GOT3 (cell line): Measurements from ENCODE around the gene MYH6.

Source experiments
- DNase-seq: peaks from one replicate; lab custom pipeline; 2025; ENCODE audit warnings: mixed read lengths; lab: John Stamatoyannopoulos, UW

MYH6 gene

GRCh38 chr14:23377573-23378563 lies 30.2 kb downstream of the MYH6 start:
- no peak for DNase-seq

GRCh38 chr14:23377198-23377550 lies 30.9 kb downstream of the MYH6 start:
- no peak for DNase-seq

- no peak for DNase-seq
Observed at GRCh38 chr14:23376482-23377197, 31.4 kb downstream of the MYH6 start, which contains the start of gene CMTM5. Gene CMTM5, plus strand, starts transcription at chr14:23377046. Its CDS starts 206 bp downstream, at chr14:23377252.

GRCh38 chr14:23375527-23376251 lies 32.4 kb downstream of the MYH6 start:
- no peak for DNase-seq

- no peak for DNase-seq
Observed at GRCh38 chr14:23373041-23373440, 35.0 kb downstream of the MYH6 start.

- no peak for DNase-seq
Observed at GRCh38 chr14:23372509-23372908, 35.6 kb downstream of the MYH6 start, which contains the start of gene IL25. Gene IL25, plus strand, starts transcription at chr14:23372809.

- no peak for DNase-seq
Observed at GRCh38 chr14:23371865-23372264, 36.2 kb downstream of the MYH6 start.

- DNase-seq, result no peak
Observed at GRCh38 chr14:23370221-23370620, 37.9 kb downstream of the MYH6 start.

GRCh38 chr14:23366426-23366921 lies 41.6 kb downstream of the MYH6 start:
- DNase-seq, result no peak

- DNase-seq, result no peak
Observed at GRCh38 chr14:23365732-23366425, 42.2 kb downstream of the MYH6 start.

GRCh38 chr14:23365036-23365731 lies 42.9 kb downstream of the MYH6 start, which contains the start of gene EFS:
Gene EFS, minus strand, starts transcription at chr14:23365172. Its CDS starts 147 bp downstream, at chr14:23365025.
- DNase-seq, result no peak

GRCh38 chr14:23364164-23365035 lies 43.7 kb downstream of the MYH6 start:
- DNase-seq, result no peak

- no peak for DNase-seq
Observed at GRCh38 chr14:23362200-23362599, 45.9 kb downstream of the MYH6 start.

- no peak for DNase-seq
Observed at GRCh38 chr14:23361763-23362162, 46.3 kb downstream of the MYH6 start.

GRCh38 chr14:23361320-23361719 lies 46.8 kb downstream of the MYH6 start:
- DNase-seq, result no peak

GRCh38 chr14:23360496-23360895 lies 47.6 kb downstream of the MYH6 start:
- DNase-seq, result no peak

GRCh38 chr14:23359722-23360447 lies 48.2 kb downstream of the MYH6 start:
- DNase-seq, result no peak

GRCh38 chr14:23359167-23359626 lies 48.9 kb downstream of the MYH6 start:
- no peak for DNase-seq
